ENCODE data around the gene KCNK5.

KCNK5 gene

DNA sequence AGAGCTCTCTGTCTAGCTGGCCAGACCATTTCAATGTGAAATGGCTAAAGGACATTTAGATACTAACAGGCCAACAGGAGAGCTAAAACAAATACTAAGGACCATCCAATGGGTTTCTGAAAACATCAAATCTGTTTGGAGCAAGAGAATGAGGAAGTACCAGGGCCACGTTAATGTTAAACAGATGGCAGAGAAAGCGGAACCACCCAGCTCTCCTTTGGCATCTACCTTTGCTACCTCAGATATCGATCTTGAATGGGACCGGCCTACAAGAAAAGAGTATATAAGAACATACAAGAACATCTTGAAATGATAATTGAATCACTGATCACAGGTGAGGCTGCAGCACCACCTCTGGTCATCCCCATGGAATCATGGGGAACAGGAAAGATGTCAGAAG is 31.8 kb downstream of the KCNK5 start:
- TF ChIP-seq POLR2A (IDR thresholded peaks at IDR 0.05; ENCODE audit: extremely low read depth, insufficient read length) (no peak), MYC (IDR thresholded peaks at IDR 0.05; ENCODE audit: low read depth, low read length) (no peak)
- TF ChIP-seq, protein P1, sequence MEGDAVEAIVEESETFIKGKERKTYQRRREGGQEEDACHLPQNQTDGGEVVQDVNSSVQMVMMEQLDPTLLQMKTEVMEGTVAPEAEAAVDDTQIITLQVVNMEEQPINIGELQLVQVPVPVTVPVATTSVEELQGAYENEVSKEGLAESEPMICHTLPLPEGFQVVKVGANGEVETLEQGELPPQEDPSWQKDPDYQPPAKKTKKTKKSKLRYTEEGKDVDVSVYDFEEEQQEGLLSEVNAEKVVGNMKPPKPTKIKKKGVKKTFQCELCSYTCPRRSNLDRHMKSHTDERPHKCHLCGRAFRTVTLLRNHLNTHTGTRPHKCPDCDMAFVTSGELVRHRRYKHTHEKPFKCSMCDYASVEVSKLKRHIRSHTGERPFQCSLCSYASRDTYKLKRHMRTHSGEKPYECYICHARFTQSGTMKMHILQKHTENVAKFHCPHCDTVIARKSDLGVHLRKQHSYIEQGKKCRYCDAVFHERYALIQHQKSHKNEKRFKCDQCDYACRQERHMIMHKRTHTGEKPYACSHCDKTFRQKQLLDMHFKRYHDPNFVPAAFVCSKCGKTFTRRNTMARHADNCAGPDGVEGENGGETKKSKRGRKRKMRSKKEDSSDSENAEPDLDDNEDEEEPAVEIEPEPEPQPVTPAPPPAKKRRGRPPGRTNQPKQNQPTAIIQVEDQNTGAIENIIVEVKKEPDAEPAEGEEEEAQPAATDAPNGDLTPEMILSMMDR (IDR thresholded peaks at IDR 0.05; ENCODE audit: low read depth, low read length) = no peak
- TF ChIP-seq, protein P2, sequence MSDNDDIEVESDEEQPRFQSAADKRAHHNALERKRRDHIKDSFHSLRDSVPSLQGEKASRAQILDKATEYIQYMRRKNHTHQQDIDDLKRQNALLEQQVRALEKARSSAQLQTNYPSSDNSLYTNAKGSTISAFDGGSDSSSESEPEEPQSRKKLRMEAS (IDR thresholded peaks at IDR 0.05; ENCODE audit: low read depth, low read length) = no peak
- DNase-seq (ENCODE audit: low read depth) = no peak
- H3K4me3 ChIP-seq (ENCODE audit: low read depth, low read length) = no peak overlapping the region

DNA sequence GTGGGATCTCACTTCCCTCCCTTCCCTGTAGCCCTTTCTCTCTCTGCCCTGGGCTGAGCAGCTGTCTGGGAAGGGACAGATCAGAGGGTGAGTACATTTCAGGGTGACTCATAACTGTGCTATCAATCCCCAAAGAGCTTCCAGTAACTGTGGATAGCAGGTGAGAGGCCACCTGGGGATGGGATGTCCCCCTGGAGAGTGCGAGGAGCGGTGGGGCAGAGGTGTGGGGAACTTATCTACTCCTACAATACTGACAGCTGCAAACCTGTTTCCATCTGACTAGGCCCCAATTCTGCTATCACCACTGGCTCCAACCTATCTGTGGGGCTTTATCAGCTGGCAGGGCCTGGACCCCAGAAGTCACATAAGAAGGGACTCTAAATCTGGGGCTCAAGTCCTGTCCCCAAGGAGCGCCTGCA is 32.6 kb downstream of the KCNK5 start:
- TF ChIP-seq, protein P2 (IDR thresholded peaks at IDR 0.05; ENCODE audit: low read depth, low read length) = no peak
- TF ChIP-seq POLR2A (IDR thresholded peaks at IDR 0.05; ENCODE audit: extremely low read depth, insufficient read length) (no peak), MYC (IDR thresholded peaks at IDR 0.05; ENCODE audit: low read depth, low read length) (no peak)
- TF ChIP-seq, protein P1 (IDR thresholded peaks at IDR 0.05; ENCODE audit: low read depth, low read length) = no peak
- DNase-seq (ENCODE audit: low read depth) = no peak
- H3K4me3 ChIP-seq (ENCODE audit: low read depth, low read length) = no peak overlapping the region

DNA sequence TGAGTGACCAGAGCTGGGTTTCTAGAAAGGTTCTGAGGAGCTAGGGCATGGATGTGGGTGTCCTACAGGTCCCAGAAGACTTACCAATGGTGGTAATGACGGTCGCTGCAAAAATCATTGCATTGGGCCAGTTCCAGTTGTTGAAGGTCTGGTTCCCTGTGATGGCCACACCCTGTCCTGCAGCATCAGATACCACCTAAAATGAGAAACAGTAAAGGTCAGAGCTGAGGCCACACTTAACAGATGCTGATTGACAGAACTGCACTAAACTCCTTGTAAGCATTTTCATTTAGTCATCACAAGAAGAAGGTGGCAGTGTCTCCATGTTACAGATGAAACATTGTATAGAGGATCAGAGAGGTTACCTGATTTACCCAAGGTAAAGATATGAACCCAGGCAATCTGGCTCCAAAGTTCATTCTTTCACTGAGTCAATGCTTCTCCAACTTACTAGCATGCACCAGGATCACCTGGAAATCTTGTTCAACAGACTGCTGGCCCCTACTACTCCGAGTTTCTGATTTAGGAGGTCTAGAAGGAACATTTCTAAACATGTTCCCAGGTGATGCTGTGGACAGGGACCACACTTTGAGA is 33.4 kb downstream of the KCNK5 start:
- TF ChIP-seq, protein P1 (IDR thresholded peaks at IDR 0.05; ENCODE audit: low read depth, low read length) = no peak
- TF ChIP-seq MYC (IDR thresholded peaks at IDR 0.05; ENCODE audit: low read depth, low read length) = no peak
- no peak for TF ChIP-seq POLR2A (IDR thresholded peaks at IDR 0.05; ENCODE audit: extremely low read depth, insufficient read length)
- TF ChIP-seq, protein P2 (IDR thresholded peaks at IDR 0.05; ENCODE audit: low read depth, low read length) = no peak
- no peak for DNase-seq (ENCODE audit: low read depth)
- H3K4me3 ChIP-seq (ENCODE audit: low read depth, low read length) = no peak overlapping the region

DNA sequence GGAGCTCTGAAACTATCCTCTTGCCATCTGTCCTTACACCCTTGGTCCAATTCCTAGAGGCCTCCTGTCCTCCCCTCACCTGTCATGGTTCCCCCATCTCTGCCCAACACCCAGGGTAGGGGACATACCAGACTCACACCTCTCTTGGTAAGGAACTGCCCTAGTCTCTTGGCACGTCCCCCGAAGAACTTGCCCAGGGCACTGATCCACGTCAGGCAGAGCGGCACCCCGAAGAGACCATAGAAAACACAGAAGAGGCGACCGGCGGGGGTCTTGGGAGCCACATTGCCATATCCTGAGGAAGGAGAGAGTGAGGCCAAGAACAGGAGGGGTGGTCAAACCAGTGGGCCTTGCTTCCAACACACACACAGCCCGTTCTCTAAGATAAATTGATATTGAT is 34.8 kb downstream of the KCNK5 start:
- H3K4me3 ChIP-seq (ENCODE audit: low read depth, low read length) = no peak overlapping the region
- no peak for DNase-seq (ENCODE audit: low read depth)

DNA sequence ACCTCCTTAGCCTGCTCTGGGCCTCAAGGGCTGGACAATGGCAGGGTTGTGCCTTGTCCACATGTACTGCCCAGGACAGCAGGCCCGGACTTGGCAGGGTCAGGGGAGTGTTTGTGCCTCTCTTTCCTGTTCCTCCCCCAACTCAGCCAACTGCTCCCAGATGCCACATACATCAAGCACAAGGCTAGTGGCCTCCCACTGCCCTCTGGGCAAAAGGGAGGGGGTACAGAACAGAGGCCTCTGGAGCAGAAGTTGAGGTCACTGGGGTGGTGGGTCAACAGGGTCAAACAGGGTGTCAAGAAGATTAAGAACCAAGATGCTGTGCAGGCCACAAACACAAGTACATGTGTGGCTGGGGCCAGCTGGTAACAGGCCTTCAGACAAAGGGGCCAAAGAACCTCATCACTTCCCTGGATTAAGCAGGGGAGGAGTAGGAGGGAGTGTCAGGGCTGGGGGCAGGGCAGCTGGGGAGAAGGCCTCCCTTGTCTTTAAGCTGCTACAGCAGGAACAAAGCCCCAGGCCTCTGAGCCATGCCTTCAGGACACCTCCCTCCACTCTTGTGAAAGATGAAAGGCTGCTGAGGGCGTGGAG is 36.0 kb downstream of the KCNK5 start:
- TF ChIP-seq, protein P1 (IDR thresholded peaks at IDR 0.05; ENCODE audit: low read depth, low read length) = no peak
- TF ChIP-seq POLR2A (IDR thresholded peaks at IDR 0.05; ENCODE audit: extremely low read depth, insufficient read length) (no peak), MYC (IDR thresholded peaks at IDR 0.05; ENCODE audit: low read depth, low read length) (no peak)
- TF ChIP-seq, protein P2 (IDR thresholded peaks at IDR 0.05; ENCODE audit: low read depth, low read length) = no peak
- DNase-seq (ENCODE audit: low read depth) = no peak

More for the DNA sequence above, 34.8 kb downstream of the KCNK5 start:
- TF ChIP-seq POLR2A (IDR thresholded peaks at IDR 0.05; ENCODE audit: extremely low read depth, insufficient read length) = no peak
- TF ChIP-seq, protein P1 (IDR thresholded peaks at IDR 0.05; ENCODE audit: low read depth, low read length) = no peak
- TF ChIP-seq, protein P2 (IDR thresholded peaks at IDR 0.05; ENCODE audit: low read depth, low read length) = no peak
- no peak for TF ChIP-seq MYC (IDR thresholded peaks at IDR 0.05; ENCODE audit: low read depth, low read length)

More for the DNA sequence above, 36.0 kb downstream of the KCNK5 start:
- H3K4me3 ChIP-seq (ENCODE audit: low read depth, low read length) = no peak overlapping the region

All from NB4 (cell line).